Trophoblast cell (in vitro differentiated cells and primary cell): Measurements from ENCODE around the gene KIF20A. TPM values are rescaled to one million over a fixed set of nuclear protein-coding genes. Genes with fewer than 3 reads are reported as not detected.
A peak's percentile ranks its signal among the peaks of the same experiment; 100 is the strongest.

Source experiments
- DNase-seq, 2 donors: peaks; one replicate each; pipeline ENCODE4 v3.0.0-alpha.2; 2016
- H2AFZ ChIP-seq: 2 replicates; pipeline ENCODE4 v1.6.1; 2013; ENCODE audit warnings: low read length, moderate library complexity, mild to moderate bottlenecking; ENCODE audit not compliant: insufficient read depth, poor library complexity
- H2AK5ac ChIP-seq: 2 replicates; pipeline ENCODE4 v1.6.1; 2013; ENCODE audit warnings: mild to moderate bottlenecking, low read length
- H2BK120ac ChIP-seq: 2 replicates; pipeline ENCODE4 v1.6.1; 2013; ENCODE audit warnings: low read length, mild to moderate bottlenecking, moderate library complexity; ENCODE audit not compliant: insufficient read depth, poor library complexity
- H2BK12ac ChIP-seq: 2 replicates; pipeline ENCODE4 v1.6.1; 2013; ENCODE audit warnings: mild to moderate bottlenecking, low read length, moderate library complexity
- H2BK5ac ChIP-seq: 2 replicates; pipeline ENCODE4 v1.6.1; 2013; ENCODE audit warnings: low read length, low read depth, moderate library complexity, mild to moderate bottlenecking; ENCODE audit not compliant: poor library complexity
- H3K14ac ChIP-seq: 2 replicates; pipeline ENCODE4 v1.6.1; 2013; ENCODE audit warnings: mild to moderate bottlenecking, low read length
- H3K18ac ChIP-seq: 2 replicates; pipeline ENCODE4 v1.6.1; 2013; ENCODE audit warnings: mild to moderate bottlenecking, low read length
- H3K23ac ChIP-seq: 2 replicates; pipeline ENCODE4 v1.6.1; 2013; ENCODE audit warnings: low read length
- H3K27ac ChIP-seq: 2 replicates; pipeline ENCODE4 v1.5.1; 2013; ENCODE audit warnings: low read depth, mild to moderate bottlenecking, inconsistent platforms, low read length, moderate library complexity
- H3K27me3 ChIP-seq: 2 replicates; pipeline ENCODE4 v1.6.1; 2013; ENCODE audit warnings: inconsistent platforms, mild to moderate bottlenecking, low read length, moderate library complexity; ENCODE audit not compliant: insufficient read depth
- H3K36me3 ChIP-seq, 2 experiments: 1 replicate in 1 of 2; 2 replicates in 1 of 2; pipeline ENCODE4 v1.6.1; 2013; ENCODE audit warnings: low read length in 2 of 2, mild to moderate bottlenecking in 2 of 2, moderate library complexity in 1 of 2; ENCODE audit not compliant: insufficient read depth in 2 of 2, control insufficient read depth in 1 of 2
- H3K4ac ChIP-seq: 2 replicates; pipeline ENCODE4 v1.6.1; 2013; ENCODE audit warnings: low read depth, mild to moderate bottlenecking, low read length, moderate library complexity
- H3K4me1 ChIP-seq, 2 experiments: 1 replicate in 1 of 2; 2 replicates in 1 of 2; pipeline ENCODE4 v1.6.1; 2013; ENCODE audit warnings: low read length in 2 of 2, mild to moderate bottlenecking in 2 of 2, moderate library complexity in 1 of 2; ENCODE audit not compliant: insufficient read depth in 2 of 2, control insufficient read depth in 1 of 2
- H3K4me2 ChIP-seq: 2 replicates; pipeline ENCODE4 v1.6.1; 2013; ENCODE audit warnings: inconsistent platforms, mild to moderate bottlenecking, low read length, moderate library complexity
- H3K4me3 ChIP-seq: 2 replicates; pipeline ENCODE4 v1.5.1; 2013; ENCODE audit warnings: mild to moderate bottlenecking, low read depth, low read length, inconsistent platforms
- H3K79me1 ChIP-seq: one replicate; pipeline ENCODE4 v1.6.1; 2013; ENCODE audit warnings: low read length
- H3K79me2 ChIP-seq: 2 replicates; pipeline ENCODE4 v1.6.1; 2013; ENCODE audit warnings: low read length, mild to moderate bottlenecking; ENCODE audit not compliant: control insufficient read depth, insufficient read depth, poor library complexity
- H3K9ac ChIP-seq: 2 replicates; pipeline ENCODE4 v1.6.1; 2013; ENCODE audit warnings: mild to moderate bottlenecking, low read length
- H3K9me3 ChIP-seq: 2 replicates; pipeline ENCODE4 v1.6.1; 2013; ENCODE audit warnings: low read depth, mild to moderate bottlenecking, control low read depth, inconsistent platforms, low read length; ENCODE audit not compliant: insufficient read depth
- H4K12ac ChIP-seq: 2 replicates; pipeline ENCODE4 v1.6.1; 2013; ENCODE audit warnings: low read depth, mild to moderate bottlenecking, low read length, moderate library complexity
- H4K8ac ChIP-seq: 2 replicates; pipeline ENCODE4 v1.6.1; 2013; ENCODE audit warnings: low read depth, mild to moderate bottlenecking, low read length, moderate library complexity
- H4K91ac ChIP-seq: one replicate; pipeline ENCODE4 v1.6.1; 2013; ENCODE audit warnings: low read depth, mild to moderate bottlenecking, low read length, moderate library complexity
- WGBS: extraction: QIAGEN DNeasy Blood & Tissue Kit; methylation state at CpG from one replicate; pipeline ENCODE4 v1.1.7; 2013; ENCODE audit warnings: missing lambda C conversion rate; ENCODE audit not compliant: insufficient read length, insufficient coverage; ENCODE audit errors: extremely low coverage; 5-methylcytosine and 5-hydroxymethylcytosine counted together
- polyA plus RNA-seq: library from polyadenylated mRNA; stranded (reverse); fragments of 200-250 nt; gene quantifications from 2 replicates; pipeline ENCODE4 v1.2.3, GENCODE V29; 2013

Gene KIF20A
- polyA plus RNA-seq, result 38.3 and 43.0 TPM in 2 replicates

DNA sequence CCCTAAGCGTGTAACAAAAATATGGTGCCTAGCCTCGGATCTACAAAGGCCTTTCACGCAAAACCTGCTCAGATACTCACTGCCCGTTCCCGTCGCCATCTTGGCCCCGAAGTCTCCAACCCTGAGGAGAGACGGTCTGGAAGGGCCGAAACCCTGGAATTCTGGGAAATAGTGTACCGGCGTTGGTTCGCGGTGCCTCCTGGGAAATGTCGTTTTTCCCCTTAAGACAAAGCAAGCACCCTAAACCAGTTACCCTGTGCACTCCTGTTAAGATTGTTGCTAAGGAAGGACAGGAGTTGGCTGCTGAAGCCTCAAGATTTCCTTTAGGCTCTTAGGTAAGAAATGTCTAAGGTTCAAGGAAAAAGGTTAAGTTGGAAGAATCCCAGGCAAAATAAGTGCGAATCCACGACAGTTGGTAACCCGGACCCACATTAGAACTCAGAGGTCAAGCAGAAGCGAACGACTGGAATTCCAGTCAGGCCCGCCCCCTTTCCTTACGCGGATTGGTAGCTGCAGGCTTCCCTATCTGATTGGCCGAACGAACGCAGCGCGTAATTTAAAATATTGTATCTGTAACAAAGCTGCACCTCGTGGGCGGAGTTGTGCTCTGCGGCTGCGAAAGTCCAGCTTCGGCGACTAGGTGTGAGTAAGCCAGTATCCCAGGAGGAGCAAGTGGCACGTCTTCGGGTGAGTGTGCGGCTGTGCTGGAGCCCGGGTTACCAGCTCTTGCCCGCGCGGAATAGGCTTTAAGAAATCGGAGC is at the start of gene KIF20A, which contains the start of gene BRD8:
Gene KIF20A (plus strand): TSS at position 597 of the 761 bp plus-strand sequence. CDS start 569 bp downstream, outside the sequence.
Gene BRD8 (minus strand): TSS at position 115 of the 761 bp plus-strand sequence. CDS start 16 bp downstream, at position 99.
- Histone ChIP-seq H4K8ac (peak within 1 kb of the TSS; percentile 72), H3K9ac (peak within 1 kb of the TSS; percentile 93), H3K36me3 (peaks cover 23 to 35% of the 10 kb centered on the region in 2 experiments), H3K4me2 (peak within 1 kb of the TSS; percentile 68), H3K9me3 (no peaks in the 10 kb centered on the region), H3K4ac (peak within 1 kb of the TSS; percentile 52), H2AFZ (peak within 1 kb of the TSS; percentile 70), H3K79me2 (peaks cover 3% of the 10 kb centered on the region), H2BK12ac (no peak within 1 kb of the TSS), H2BK120ac (no peak within 1 kb of the TSS), H3K18ac (peak within 1 kb of the TSS; percentile 42), H3K79me1 (peaks cover 1% of the 10 kb centered on the region), H3K27ac (peak within 1 kb of the TSS; percentile 75), H3K27me3 (no peaks in the 10 kb centered on the region), H3K4me1 (no peaks in the 10 kb centered on the region), H4K91ac (peak within 1 kb of the TSS; percentile 58), H3K23ac (no peak within 1 kb of the TSS), H3K14ac (peak within 1 kb of the TSS; percentile 54), H3K4me3 (peak within 1 kb of the TSS; percentile 84), H2BK5ac (peak within 1 kb of the TSS; percentile 57), H2AK5ac (no peak within 1 kb of the TSS), H4K12ac (peak within 1 kb of the TSS; percentile 49)
- peak; percentile 98 for DNase-seq
- WGBS, result no CpG with 5 or more reads among the region's 41 CpGs

DNA sequence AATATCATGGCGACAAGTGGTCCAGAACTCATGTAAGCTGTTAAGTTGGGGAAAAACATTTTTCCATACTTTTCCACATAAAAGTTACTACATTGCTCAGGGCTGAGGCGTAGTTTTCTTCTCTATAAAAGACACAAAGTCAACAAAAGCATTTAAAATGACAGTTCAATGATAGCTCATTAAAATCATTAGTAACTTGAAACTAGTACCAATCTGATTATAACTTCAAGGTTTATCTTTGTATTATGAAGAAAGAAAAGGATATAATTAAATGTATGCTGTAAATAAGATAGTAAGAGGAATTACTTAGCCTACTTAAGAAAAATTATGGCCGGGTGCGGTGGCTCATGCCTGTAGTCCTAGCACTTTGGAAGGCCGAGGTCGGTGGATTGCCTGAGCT is 49.6 kb upstream of the KIF20A start:
- no peak overlapping the region for H2BK12ac ChIP-seq
- no peak overlapping the region for H3K27ac ChIP-seq
- H4K8ac ChIP-seq, result no peak overlapping the region
- no peak overlapping the region for H2AFZ ChIP-seq
- no peaks in the 10 kb centered on the region for H3K79me1 ChIP-seq
- H4K91ac ChIP-seq, result no peak overlapping the region
- H3K9me3 ChIP-seq, result no peaks in the 10 kb centered on the region
- H3K9ac ChIP-seq, result no peak overlapping the region
- H4K12ac ChIP-seq, result no peak overlapping the region
- DNase-seq, result no peak
- H3K23ac ChIP-seq, result no peak overlapping the region
- no peak overlapping the region for H2BK5ac ChIP-seq
- H3K4me2 ChIP-seq, result no peak overlapping the region
- H3K27me3 ChIP-seq, result no peaks in the 10 kb centered on the region
- H3K18ac ChIP-seq, result no peak overlapping the region
- H2BK120ac ChIP-seq, result no peak overlapping the region
- H3K4me1 ChIP-seq, result no peaks in the 10 kb centered on the region
- no CpG with 5 or more reads among the region's 6 CpGs for WGBS
- H3K79me2 ChIP-seq, result no peaks in the 10 kb centered on the region
- H3K36me3 ChIP-seq, result no peaks in the 10 kb centered on the region
- H3K14ac ChIP-seq, result no peak overlapping the region
- H2AK5ac ChIP-seq, result no peak overlapping the region
- H3K4ac ChIP-seq, result no peak overlapping the region
- H3K4me3 ChIP-seq, result no peak overlapping the region

DNA sequence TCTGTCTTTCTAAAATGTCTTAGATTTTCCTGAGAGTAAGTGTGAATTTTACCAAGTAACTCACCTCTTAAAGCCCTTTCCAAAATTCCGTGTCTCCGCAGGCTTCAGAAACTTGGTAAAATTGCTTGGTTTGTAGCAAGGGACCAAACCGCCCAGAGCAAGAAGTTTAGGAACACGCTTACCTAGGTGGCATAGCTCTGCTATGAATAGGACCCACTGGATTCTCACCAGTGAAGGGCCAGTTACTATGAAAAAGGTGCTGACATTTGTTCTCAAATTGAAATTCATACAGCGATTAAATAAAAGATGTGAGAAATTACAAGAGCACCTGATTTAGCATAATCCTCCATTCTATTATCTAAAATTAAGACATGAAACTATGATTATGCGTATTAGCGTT is 46.4 kb upstream of the KIF20A start:
- Histone ChIP-seq H3K4ac (no peak overlapping the region), H2AK5ac (no peak overlapping the region)

DNA sequence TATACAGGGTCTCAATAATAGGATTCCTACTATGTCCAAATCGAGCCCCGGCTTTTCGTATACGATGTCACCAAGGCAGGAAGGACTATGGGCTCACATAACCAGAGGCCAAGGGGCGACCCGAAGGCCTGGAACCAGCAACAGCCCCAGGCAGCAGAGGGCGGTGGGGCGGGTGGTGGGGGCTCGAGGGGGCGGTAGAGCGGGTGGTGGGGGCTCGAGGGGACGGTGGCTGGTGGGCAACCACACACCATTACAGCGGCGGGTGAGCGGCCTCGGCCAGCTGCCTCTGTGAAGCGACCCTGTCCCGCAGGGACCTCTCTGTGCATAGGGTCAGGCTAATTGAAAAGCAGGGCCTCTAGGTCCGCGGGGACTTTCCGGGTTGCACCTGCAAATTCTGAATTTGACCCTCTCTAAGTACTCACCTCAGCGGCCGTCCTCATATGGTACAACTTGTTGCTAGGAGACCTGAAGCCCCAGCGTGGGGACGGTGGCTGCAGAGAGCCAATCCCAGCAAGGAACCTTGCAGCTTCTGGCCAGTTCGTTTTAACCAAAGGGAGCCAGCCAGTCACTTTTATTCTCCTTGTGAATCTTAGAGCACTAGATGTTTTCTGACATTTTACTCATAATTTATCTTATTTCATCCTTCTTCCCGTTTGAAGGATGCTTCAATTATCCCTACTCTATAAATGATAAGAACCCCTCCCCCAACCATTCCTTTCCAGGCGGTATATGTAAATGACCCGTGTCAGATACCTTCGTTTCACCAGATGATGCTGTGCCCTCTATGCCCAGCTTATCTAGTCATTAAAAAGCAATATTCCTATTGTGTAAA is 39.7 kb upstream of the KIF20A start, which contains the start of gene NME5:
Gene NME5 (minus strand): TSS at position 480 of the 832 bp plus-strand sequence. CDS start 648 bp downstream, outside the sequence.
- H4K12ac ChIP-seq, result no peak within 1 kb of the TSS
- no peaks in the 10 kb centered on the region for H3K27me3 ChIP-seq
- no peak within 1 kb of the TSS for H2BK12ac ChIP-seq
- H3K18ac ChIP-seq, result no peak within 1 kb of the TSS
- no peaks in the 10 kb centered on the region for H3K36me3 ChIP-seq
- no peak within 1 kb of the TSS for H3K23ac ChIP-seq
- no peaks in the 10 kb centered on the region for H3K79me2 ChIP-seq
- peak within 1 kb of the TSS; percentile 85 for H3K4me2 ChIP-seq
- no peak within 1 kb of the TSS for H3K9ac ChIP-seq
- H3K27ac ChIP-seq, result no peak within 1 kb of the TSS
- H3K9me3 ChIP-seq, result no peaks in the 10 kb centered on the region
- H3K4me3 ChIP-seq, result peak within 1 kb of the TSS; percentile 70
- no peak within 1 kb of the TSS for H4K91ac ChIP-seq
- H3K4me1 ChIP-seq, result no peaks in the 10 kb centered on the region
- H4K8ac ChIP-seq, result no peak within 1 kb of the TSS
- H2BK120ac ChIP-seq, result no peak within 1 kb of the TSS
- H3K79me1 ChIP-seq, result no peaks in the 10 kb centered on the region
- peak in 1 of 2 donors; percentile 7 for DNase-seq
- no peak within 1 kb of the TSS for H2AK5ac ChIP-seq
- peak within 1 kb of the TSS; percentile 59 for H2AFZ ChIP-seq
- H3K14ac ChIP-seq, result no peak within 1 kb of the TSS
- H3K4ac ChIP-seq, result no peak within 1 kb of the TSS
- WGBS, result no CpG with 5 or more reads among the region's 31 CpGs
- H2BK5ac ChIP-seq, result no peak within 1 kb of the TSS

More for the DNA sequence above, 46.4 kb upstream of the KIF20A start:
- Histone ChIP-seq H3K4me2 (no peak overlapping the region), H3K18ac (no peak overlapping the region), H3K79me2 (no peaks in the 10 kb centered on the region), H3K4me1 (no peaks in the 10 kb centered on the region), H4K12ac (no peak overlapping the region), H3K14ac (no peak overlapping the region), H2BK5ac (no peak overlapping the region), H4K91ac (no peak overlapping the region), H3K27ac (no peak overlapping the region), H3K9me3 (no peaks in the 10 kb centered on the region), H3K27me3 (no peaks in the 10 kb centered on the region), H3K23ac (no peak overlapping the region), H3K36me3 (no peaks in the 10 kb centered on the region), H3K9ac (no peak overlapping the region), H2BK120ac (no peak overlapping the region), H3K79me1 (no peaks in the 10 kb centered on the region), H2AFZ (no peak overlapping the region), H4K8ac (no peak overlapping the region), H3K4me3 (no peak overlapping the region), H2BK12ac (no peak overlapping the region)
- DNase-seq, result no peak
- WGBS, result no CpG with 5 or more reads among the region's 7 CpGs
